IgD-negative memory B cell (primary cell): ENCODE results near the gene SNAP25. TPM values are rescaled to one million over a fixed set of nuclear protein-coding genes. Genes with fewer than 3 reads are reported as not detected.

Source experiments
- H3K27ac Mint-ChIP-seq, 3 donors: one replicate each; pipeline ENCODE4 v1.8.0; 2020 to 2022; ENCODE audit warnings: mild to moderate bottlenecking in 3 of 3, mixed read lengths in 3 of 3, moderate library complexity in 1 of 3
- H3K27me3 Mint-ChIP-seq: one replicate; pipeline ENCODE4 v1.8.0; 2021; ENCODE audit warnings: mixed read lengths
- H3K36me3 Mint-ChIP-seq: one replicate; pipeline ENCODE4 v1.8.0; 2020; ENCODE audit warnings: mild to moderate bottlenecking, mixed read lengths
- H3K4me1 Mint-ChIP-seq, 3 donors: one replicate each; pipeline ENCODE4 v1.8.0; 2020 to 2022; ENCODE audit warnings: mixed read lengths in 3 of 3, mild to moderate bottlenecking in 1 of 3
- H3K4me3 Mint-ChIP-seq, 4 donors: one replicate each; pipeline ENCODE4 v1.8.0; 2020 to 2022; ENCODE audit warnings: mild to moderate bottlenecking in 4 of 4, mixed read lengths in 4 of 4, moderate library complexity in 3 of 4
- H3K9me3 Mint-ChIP-seq, 3 donors: one replicate each; pipeline ENCODE4 v1.8.0; 2020 to 2021; ENCODE audit warnings: mixed read lengths in 3 of 3, mild to moderate bottlenecking in 1 of 3
- polyA plus RNA-seq: library from polyadenylated mRNA; unstranded; fragments of 300-500 nt; fragmentation: Illumina TruSeq; gene quantifications from one replicate; pipeline ENCODE4 v1.2.3, GENCODE V29; 2021

Gene SNAP25
- polyA plus RNA-seq, 1 donor from 2014 or later, result not detected

DNA sequence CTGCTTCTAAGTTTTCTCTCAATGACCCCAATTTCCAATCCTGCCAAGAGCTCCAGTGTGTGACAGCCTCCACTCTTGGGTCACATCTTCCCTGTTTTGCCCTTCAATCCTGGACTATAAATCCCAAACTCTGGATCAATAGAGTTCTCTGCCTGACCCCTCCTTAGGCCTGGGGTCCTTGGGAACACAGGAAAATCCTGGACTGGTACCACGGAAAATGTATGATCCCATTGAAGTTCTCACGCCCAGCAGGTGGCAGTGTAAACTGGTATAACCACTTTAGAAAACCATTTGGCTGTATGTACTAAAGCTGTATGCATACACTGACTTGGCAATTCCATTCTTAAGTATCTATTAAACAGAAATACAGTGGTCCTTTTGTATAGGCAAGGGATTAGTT, 98.0 kb downstream of the SNAP25 start:
- peaks cover 0 to 8% (median 6%) of the 10 kb centered on the region in 3 donors for H3K9me3 Mint-ChIP-seq
- H3K36me3 Mint-ChIP-seq, result no peaks in the 10 kb centered on the region
- H3K27ac Mint-ChIP-seq, result no peak overlapping the region
- no peak overlapping the region for H3K4me3 Mint-ChIP-seq
- no peaks in the 10 kb centered on the region for H3K4me1 Mint-ChIP-seq
- H3K27me3 Mint-ChIP-seq, result peaks cover 4% of the 10 kb centered on the region

DNA sequence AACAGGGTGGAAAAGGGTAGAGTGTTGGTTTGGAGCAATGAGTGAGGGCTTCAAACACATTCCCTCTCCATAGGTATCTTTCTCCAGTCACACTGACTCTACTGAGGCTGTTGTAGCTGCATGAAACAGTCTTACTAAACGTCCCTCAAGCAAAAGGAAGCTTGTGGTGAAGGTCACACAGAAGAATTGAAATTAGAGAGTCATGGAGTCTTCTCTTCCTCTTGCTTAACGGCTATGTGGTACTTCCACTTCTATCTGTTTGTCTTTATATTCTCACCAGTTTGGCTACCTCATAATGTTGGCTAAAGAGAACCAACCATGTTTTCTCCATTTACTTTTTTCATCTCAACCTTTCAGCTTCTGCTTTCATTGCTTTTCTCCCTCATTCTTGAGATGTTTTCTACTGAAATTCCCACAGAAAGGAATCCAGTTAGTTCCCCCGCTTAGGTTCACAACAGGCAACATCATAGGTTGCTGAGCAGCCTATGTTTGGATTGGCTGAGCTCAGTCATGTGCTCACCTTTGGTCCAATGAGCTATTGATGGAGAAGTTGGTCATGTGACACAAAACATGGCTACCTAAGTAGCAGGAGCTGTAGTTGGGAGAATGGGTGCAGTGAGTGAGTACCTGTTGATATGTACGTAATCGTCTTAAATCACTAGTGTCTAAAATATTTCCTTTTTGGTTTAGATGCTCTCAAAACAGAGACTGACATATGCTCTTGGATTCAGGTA, 99.8 kb downstream of the SNAP25 start:
- Mint-ChIP-seq H3K4me1 (no peaks in the 10 kb centered on the region), H3K9me3 (peaks cover 0 to 8% (median 6%) of the 10 kb centered on the region in 3 donors), H3K4me3 (no peak overlapping the region), H3K27me3 (peaks cover 3% of the 10 kb centered on the region), H3K36me3 (no peaks in the 10 kb centered on the region), H3K27ac (no peak overlapping the region)

DNA sequence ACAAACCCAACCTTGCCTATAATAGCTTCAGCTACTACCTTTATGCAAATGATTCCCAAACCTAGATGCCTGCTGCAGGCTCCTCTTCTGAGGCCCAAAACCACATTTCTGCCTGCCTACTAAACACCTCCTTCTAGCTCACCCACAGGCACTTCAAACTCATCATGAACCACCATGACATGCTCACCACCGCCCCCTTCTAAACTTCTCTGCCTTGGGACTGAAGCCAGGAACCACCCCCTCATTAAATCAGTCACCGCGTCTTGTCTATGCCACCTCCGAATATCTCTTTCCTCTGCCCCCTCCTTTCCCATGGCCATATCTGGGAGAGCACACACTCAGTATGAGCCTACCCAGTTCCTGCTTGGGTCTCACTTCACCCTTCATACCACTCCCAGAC, 101.2 kb downstream of the SNAP25 start:
- Mint-ChIP-seq H3K4me1 (no peaks in the 10 kb centered on the region), H3K36me3 (no peaks in the 10 kb centered on the region), H3K27me3 (peaks cover 3% of the 10 kb centered on the region), H3K9me3 (peaks cover 0 to 8% (median 6%) of the 10 kb centered on the region in 3 donors), H3K27ac (no peak overlapping the region), H3K4me3 (no peak overlapping the region)

DNA sequence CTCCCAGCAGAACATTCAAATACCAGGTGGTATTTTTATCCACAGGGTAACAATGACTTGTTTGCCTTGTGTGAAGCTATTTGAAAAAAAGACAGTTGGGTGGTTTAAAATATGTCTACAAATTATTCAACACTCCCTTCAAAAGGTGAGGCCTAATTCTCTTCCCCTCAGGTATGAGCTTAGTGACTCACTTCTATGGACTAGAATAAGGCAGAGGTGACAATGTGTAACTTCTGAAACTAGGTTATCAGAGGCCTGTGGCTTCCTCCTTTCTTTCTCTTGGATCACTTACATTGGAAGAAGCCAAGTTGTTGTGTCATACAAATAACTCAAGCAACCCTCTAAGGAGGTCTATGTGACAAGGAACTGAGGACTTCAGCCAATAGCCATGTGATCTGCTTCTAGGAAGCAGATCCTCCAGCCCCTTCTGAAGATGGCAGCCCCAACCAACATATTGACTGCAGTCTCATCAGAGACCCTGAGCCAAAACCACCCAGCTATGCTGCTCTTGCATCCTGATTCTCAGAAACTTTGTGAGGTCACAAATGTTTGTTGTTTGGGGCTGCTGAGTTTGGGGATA, 102.6 kb downstream of the SNAP25 start:
- no peaks in the 10 kb centered on the region for H3K36me3 Mint-ChIP-seq
- H3K27me3 Mint-ChIP-seq, result peaks cover 5% of the 10 kb centered on the region
- H3K4me1 Mint-ChIP-seq, result no peaks in the 10 kb centered on the region
- no peak overlapping the region for H3K4me3 Mint-ChIP-seq
- H3K9me3 Mint-ChIP-seq, result peaks cover 0 to 8% (median 4%) of the 10 kb centered on the region in 3 donors
- no peak overlapping the region for H3K27ac Mint-ChIP-seq

DNA sequence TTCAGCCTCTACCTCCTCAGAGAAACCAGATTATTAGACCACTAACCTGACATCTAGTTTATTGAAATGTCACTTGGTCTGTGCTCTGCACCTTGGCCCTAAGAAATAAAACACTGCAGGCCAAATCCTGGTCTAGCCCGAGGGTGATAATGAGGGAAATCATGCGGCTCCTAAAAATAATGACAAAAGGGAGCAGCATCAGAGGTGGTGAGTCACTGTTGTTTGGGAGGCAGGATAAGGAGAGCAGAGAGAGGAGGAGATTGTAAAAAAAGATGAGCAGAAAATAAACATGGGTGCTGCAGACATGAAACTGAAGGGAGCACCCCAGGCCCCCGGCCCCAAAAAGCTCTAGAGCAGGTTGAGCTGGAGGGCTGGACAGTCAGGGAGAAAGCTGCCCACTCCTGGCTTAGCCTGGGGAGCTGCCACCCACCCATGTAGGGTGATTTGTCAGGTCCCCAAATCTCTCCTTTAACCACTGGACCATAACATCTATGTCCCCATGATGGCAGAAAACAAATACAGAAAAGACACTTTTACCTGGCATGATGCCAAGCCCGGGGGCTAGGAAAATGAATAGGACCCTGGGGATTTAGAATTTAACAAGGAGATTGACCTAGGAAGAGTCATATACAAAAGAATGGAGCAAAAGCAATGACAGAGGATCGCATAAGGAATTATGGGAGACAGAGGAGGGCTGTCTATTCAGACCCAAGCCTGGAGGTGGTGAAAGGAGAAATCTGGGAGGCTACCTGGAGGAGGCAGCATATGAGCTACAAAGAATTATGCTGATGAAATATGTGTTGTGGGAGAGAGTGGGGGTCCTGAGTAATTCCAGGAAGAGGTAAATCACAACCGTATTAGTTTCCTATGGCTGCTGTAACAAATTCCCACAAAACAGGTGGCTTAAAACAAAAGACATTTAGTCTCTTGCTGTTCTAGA, 103.7 kb downstream of the SNAP25 start:
- no peak overlapping the region for H3K4me3 Mint-ChIP-seq
- H3K36me3 Mint-ChIP-seq, result no peaks in the 10 kb centered on the region
- H3K27ac Mint-ChIP-seq, result no peak overlapping the region
- peaks cover 7% of the 10 kb centered on the region for H3K27me3 Mint-ChIP-seq
- H3K4me1 Mint-ChIP-seq, result no peaks in the 10 kb centered on the region
- H3K9me3 Mint-ChIP-seq, result peaks cover 0 to 8% (median 0%) of the 10 kb centered on the region in 3 donors

DNA sequence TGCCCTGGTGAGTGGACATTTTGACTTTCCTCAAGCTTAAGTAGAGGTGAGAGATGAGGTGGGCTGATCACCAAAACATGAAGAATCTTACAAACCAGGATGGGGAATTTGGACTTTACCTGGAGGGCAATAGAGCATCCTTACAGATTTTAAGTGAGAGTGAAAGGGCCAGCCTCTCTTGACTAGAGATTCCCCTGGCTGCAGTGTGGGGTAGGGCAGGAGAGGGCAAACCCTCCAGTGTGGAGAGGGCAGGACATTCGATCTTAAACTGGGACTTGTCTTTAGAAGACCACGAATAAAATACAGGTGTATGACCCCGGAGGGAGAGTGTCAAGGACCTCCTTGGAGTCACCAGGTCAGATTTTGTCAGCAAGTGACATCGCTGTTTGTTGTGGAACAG, 105.1 kb downstream of the SNAP25 start:
- H3K27me3 Mint-ChIP-seq, result peaks cover 7% of the 10 kb centered on the region
- H3K36me3 Mint-ChIP-seq, result no peaks in the 10 kb centered on the region
- H3K27ac Mint-ChIP-seq, result no peak overlapping the region
- H3K4me3 Mint-ChIP-seq, result no peak overlapping the region
- peaks cover 0 to 6% (median 0%) of the 10 kb centered on the region in 3 donors for H3K9me3 Mint-ChIP-seq
- peaks cover 0 to 1% (median 0%) of the 10 kb centered on the region in 3 donors for H3K4me1 Mint-ChIP-seq

DNA sequence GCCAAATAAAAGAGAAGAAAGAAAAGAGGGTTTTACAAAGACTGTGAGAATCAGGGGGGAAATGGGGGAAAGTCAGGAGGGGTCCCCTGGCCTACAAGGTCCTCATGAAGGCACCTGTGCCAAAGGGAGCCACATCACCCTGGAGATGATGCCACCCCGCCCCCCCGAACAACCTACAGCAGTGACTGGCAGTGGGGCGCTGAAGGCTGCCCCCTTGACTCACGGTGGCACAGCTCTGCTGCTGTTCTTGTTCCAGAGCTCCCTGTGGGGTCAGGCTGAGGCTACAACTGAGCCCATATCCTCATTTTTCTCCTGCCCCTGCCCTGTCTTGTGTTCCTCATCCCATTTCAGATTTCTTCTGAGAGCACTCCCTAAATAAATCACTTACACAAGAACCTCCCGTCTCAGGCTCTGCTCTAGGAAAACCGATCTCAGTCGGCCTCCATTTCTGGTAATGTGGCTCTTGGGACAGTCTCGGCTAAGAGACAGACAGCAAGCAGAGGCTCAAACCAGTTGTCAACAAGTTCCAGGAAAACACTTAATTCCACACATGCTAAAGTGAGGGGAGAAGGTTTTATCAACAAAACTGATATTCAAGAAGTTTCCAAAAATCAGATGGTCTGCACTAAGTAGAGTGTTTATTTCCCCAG, 105.7 kb downstream of the SNAP25 start:
- peaks cover 0 to 6% (median 0%) of the 10 kb centered on the region in 3 donors for H3K9me3 Mint-ChIP-seq
- no peak overlapping the region for H3K27ac Mint-ChIP-seq
- H3K4me1 Mint-ChIP-seq, result peaks cover 0 to 1% (median 0%) of the 10 kb centered on the region in 3 donors
- no peaks in the 10 kb centered on the region for H3K36me3 Mint-ChIP-seq
- H3K27me3 Mint-ChIP-seq, result peaks cover 7% of the 10 kb centered on the region
- H3K4me3 Mint-ChIP-seq, result no peak overlapping the region

DNA sequence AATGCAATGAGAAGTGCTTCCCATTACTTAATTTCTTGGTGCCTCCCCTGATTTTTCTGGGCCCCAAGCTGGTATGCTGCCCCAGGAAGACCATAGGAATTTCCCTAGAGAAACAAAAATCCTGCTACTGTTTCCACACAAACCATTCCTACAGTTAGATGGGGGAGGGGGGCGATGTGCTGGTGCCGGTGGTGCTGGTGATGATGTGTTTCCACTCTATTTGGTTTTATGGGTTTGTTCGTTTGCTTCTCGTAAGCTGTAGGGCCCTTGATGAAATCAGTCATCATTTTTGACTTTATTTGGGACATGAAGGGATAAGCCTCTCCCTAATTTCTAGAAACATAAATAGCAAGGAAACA, 110.2 kb downstream of the SNAP25 start:
- Mint-ChIP-seq H3K27me3 (peaks cover 4% of the 10 kb centered on the region), H3K36me3 (no peaks in the 10 kb centered on the region), H3K4me3 (peak overlapping the region in 1 of 4 donors; percentile 51), H3K27ac (no peak overlapping the region), H3K9me3 (no peaks in the 10 kb centered on the region), H3K4me1 (peaks cover 0 to 1% (median 0%) of the 10 kb centered on the region in 3 donors)

DNA sequence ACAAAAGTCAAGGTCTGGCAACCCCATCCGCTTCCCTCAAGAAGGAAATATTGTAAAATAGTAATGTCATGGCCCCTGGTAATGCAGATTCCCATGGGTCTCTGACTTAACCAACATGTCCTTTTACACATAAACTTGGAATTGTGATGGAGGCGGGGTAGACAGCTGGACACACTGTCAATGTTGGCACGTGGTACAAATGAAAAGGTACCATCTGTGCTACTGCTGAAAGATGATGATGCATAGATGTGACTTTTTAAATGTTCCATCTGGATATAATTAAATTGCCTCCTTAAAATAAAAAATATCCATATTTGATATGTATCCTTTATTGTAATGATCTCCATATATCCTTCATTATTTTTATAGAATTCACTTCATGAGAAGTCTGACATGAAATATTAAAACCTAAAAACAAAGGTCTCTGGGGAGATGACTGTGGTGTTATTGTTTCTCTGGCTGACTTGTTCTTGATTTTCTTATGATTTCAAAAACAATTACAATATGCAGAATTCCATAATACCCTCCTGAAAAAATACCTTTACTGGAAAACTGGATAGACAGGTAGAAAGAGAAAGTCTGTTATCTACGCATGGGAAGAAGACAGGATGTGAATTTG, 110.9 kb downstream of the SNAP25 start:
- H3K4me1 Mint-ChIP-seq, result peaks cover 0 to 1% (median 0%) of the 10 kb centered on the region in 3 donors
- peaks cover 4% of the 10 kb centered on the region for H3K27me3 Mint-ChIP-seq
- H3K9me3 Mint-ChIP-seq, result no peaks in the 10 kb centered on the region
- H3K27ac Mint-ChIP-seq, result no peak overlapping the region
- H3K4me3 Mint-ChIP-seq, result no peak overlapping the region
- H3K36me3 Mint-ChIP-seq, result no peaks in the 10 kb centered on the region

DNA sequence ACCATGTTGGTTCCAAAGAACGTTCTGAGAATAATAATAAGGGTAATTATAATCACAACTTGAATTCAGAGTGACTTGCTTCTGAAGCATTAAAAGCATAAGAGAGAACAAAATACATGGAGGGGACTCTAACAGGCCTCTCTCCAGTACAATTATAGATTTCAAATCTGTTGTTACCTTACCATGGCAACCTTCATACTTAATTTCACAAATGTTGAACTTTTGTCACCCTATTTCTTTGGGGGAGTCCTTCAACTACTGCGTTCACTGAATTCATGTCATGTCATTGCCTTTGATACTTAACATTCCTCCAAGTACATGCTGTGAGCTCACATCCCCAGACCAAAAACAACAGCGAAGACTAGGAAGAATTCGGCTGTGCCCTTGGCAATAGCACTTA, 111.4 kb downstream of the SNAP25 start:
- peaks cover 2% of the 10 kb centered on the region for H3K27me3 Mint-ChIP-seq
- H3K4me3 Mint-ChIP-seq, result no peak overlapping the region
- no peaks in the 10 kb centered on the region for H3K36me3 Mint-ChIP-seq
- peaks cover 0 to 1% (median 0%) of the 10 kb centered on the region in 3 donors for H3K4me1 Mint-ChIP-seq
- H3K27ac Mint-ChIP-seq, result no peak overlapping the region
- H3K9me3 Mint-ChIP-seq, result no peaks in the 10 kb centered on the region

DNA sequence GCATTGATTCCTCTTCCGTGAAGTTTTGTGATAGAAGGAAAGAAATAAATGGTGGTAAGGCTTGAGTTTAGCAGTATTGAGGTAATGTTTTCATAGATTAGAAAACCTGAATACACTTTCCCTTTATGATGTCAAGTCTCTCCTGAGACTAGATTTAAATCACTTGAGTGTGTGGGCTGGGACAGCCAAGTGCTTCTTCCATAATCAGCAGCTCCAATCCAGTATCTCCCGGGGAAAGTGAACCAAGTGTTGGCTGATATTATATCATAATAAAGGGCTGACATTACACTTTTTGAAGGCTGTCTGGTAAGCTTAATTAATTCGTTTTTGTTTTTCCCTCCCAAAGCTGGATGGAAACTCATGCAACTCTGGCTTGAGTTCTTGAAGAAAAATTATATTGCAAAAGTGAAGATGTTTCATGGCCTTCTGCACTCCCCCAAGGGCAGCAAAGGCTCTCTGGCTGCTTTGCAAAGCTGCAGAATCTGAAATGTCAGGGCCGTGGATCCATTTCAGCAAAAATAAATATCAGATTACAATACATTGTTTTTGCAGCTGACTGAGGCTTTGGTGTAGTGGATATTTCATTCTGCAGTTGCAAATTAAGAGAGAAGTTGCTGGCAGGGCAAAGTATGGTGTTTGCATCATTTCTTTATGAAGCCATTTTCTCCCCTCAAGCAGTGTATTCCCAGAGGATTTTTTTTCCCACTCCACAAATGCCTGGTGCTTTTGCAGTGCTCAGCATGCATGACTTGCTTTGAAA, 114.2 kb downstream of the SNAP25 start:
- no peak overlapping the region for H3K27ac Mint-ChIP-seq
- no peak overlapping the region for H3K4me3 Mint-ChIP-seq
- no peaks in the 10 kb centered on the region for H3K36me3 Mint-ChIP-seq

DNA sequence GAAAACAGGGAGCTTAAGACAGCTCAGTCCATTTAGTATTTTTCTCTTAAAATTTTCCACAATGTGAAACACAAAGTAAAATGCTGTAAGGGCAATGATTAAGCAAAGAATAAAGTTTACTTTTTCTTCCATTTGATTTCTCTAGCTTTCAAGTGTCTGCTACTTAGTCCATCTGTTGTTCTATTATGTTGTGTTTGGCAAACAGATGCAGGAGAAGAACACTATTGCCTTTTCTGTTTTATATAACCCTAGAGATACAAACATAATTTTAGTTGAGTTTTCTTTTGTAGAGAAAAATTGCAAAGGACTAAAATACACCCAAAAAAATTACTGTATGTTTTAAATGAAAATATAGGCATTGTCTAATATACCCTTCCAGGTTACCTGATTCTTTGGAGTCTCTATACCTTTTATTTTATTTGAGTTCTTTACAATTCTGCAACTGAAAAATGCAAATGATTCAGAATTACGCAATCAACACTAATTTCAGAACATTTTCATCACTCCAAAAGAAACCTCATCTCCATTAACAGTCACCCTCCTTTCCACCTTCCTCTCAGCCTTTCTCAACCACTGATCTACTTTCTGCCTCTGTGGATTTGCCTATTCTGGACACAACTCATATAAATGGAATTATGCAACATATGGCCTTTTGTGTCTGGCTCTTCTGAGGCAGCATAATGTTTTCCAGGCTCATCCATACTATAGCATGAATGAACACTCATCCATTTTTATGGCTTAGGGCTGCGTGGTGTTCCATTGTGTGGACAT, 118.5 kb downstream of the SNAP25 start:
- H3K4me1 Mint-ChIP-seq, result no peaks in the 10 kb centered on the region
- peaks cover 3% of the 10 kb centered on the region for H3K27me3 Mint-ChIP-seq
- no peak overlapping the region for H3K4me3 Mint-ChIP-seq
- no peaks in the 10 kb centered on the region for H3K9me3 Mint-ChIP-seq
- H3K36me3 Mint-ChIP-seq, result no peaks in the 10 kb centered on the region
- H3K27ac Mint-ChIP-seq, result no peak overlapping the region

More for the DNA sequence above, 114.2 kb downstream of the SNAP25 start:
- Mint-ChIP-seq H3K9me3 (no peaks in the 10 kb centered on the region), H3K4me1 (peaks cover 0 to 1% (median 0%) of the 10 kb centered on the region in 3 donors), H3K27me3 (peaks cover 3% of the 10 kb centered on the region)

DNA sequence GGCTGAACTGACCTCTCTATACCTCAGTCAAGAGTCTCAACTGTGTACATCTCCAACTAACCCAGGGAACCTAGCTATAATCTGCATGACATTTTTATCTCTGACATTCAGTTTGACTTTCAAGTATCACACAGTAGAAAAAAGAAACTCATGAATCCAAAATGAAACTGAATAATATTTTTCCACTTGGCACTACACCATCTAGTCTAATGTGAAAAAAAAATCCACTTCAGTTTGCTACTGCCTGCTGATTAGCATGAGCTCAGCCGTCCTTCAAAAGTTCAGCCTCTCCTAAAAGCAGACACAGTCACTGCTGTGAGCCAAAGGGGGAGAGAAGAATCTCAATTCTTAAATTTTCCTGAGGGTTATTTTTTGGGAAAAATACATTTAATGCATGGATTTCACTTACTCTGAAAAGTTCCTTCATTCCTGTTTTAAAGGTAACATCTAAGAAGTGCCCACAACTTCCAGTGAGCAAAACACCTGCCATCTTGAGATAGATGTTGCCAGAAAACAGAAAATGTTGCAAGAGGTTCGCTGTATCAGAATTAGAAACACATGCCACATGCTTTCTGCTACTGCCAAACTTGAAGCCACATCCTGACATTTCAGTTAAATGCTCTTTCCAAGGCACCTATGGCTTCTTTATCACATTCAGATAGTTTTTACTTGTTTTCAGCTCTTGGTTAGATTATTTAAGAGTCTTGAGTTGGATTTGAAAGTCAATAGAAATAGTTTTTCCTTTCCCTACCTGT, 120.0 kb downstream of the SNAP25 start:
- Mint-ChIP-seq H3K27ac (no peak overlapping the region), H3K4me3 (no peak overlapping the region), H3K9me3 (no peaks in the 10 kb centered on the region), H3K27me3 (peaks cover 4% of the 10 kb centered on the region), H3K36me3 (no peaks in the 10 kb centered on the region), H3K4me1 (no peaks in the 10 kb centered on the region)
